ENCODE data around the gene ALCAM.
A peak's percentile ranks its signal among the peaks of the same experiment; 100 is the strongest.

The ALCAM gene

DNA sequence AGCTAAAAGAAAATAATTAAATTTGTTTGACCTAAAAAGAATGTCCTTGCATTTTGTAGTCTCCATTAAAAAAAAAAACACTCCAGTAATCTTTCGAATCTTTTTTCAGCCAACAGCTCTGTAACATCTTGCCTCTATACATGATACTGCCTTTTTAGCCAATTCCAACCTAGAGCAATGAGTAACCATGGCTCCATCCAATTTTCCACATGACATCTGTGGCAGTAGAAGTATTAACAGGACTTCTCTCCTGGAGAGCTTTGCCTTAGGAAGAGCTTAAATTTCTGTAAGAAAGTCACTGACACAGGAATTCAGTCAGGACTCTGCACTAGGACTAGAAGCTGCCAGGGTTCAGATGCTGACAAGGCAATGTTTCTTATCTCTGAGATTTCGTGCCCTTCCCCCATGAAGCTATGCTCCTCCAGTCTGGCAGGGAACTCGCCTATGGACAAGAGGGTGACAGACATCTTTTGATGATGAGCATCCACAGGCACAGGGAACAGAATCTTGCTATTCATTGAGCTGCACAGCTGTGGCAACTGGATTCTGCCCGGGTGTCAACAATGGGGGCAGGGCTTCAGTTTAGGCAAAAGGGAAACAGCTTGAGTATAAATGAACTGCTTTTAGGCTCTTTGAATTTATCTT, 81.8 kb downstream of the ALCAM start:
- H3K4me3 ChIP-seq (ENCODE audit: low read depth, low read length) = no peak overlapping the region
- TF ChIP-seq, protein P1, sequence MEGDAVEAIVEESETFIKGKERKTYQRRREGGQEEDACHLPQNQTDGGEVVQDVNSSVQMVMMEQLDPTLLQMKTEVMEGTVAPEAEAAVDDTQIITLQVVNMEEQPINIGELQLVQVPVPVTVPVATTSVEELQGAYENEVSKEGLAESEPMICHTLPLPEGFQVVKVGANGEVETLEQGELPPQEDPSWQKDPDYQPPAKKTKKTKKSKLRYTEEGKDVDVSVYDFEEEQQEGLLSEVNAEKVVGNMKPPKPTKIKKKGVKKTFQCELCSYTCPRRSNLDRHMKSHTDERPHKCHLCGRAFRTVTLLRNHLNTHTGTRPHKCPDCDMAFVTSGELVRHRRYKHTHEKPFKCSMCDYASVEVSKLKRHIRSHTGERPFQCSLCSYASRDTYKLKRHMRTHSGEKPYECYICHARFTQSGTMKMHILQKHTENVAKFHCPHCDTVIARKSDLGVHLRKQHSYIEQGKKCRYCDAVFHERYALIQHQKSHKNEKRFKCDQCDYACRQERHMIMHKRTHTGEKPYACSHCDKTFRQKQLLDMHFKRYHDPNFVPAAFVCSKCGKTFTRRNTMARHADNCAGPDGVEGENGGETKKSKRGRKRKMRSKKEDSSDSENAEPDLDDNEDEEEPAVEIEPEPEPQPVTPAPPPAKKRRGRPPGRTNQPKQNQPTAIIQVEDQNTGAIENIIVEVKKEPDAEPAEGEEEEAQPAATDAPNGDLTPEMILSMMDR (IDR thresholded peaks at IDR 0.05; ENCODE audit: low read depth, low read length) = no peak
- in situ Hi-C loops (cut with HindIII; ENCODE audit: low sequenced_read_pairs) = no loop called here
- DNase-seq (ENCODE audit: low read depth, low spot score) = peak; percentile 33

DNA sequence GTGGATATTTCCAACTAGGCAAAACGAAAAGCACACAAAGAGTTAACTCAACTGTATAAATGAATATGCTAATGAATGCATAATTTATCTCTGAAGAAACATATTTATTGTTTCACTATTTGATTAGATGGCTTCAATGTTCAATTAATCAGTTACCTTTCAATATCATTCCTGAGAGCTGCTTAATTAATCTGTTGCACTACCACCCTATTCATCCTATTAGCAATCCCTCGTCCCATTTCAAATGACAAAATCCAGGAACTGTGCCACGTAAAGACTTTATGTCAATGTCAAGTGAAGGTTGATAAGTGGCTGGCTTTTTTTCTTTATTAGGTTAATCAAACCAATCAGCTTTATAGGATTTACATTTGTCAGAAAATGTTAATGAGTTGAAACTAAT, 82.7 kb downstream of the ALCAM start:
- DNase-seq (ENCODE audit: low read depth, low spot score) = no peak
- in situ Hi-C loops (cut with HindIII; ENCODE audit: low sequenced_read_pairs) = no loop called here
- H3K4me3 ChIP-seq (ENCODE audit: low read depth, low read length) = no peak overlapping the region
- TF ChIP-seq, protein P1 (IDR thresholded peaks at IDR 0.05; ENCODE audit: low read depth, low read length) = no peak

DNA sequence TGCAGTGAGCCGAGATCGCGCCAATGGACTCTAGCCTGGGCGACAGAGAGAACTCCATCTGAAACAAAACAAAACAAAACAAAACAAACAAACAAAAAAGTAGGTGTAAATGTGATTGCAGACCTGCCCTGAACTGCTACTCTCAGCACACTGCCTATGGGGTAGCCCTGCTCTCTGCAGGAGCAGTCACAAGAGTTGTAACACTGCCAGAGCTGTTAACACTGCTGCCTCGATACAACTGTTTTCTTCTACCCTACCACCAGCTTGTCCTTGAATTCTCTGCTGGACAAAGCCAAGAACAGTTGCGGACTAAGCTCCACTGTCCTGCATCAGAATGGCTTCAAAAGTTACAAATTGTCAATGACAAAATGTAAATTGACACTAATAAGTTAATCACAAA, 89.3 kb downstream of the ALCAM start:
- in situ Hi-C loops (cut with HindIII; ENCODE audit: low sequenced_read_pairs) = no loop called here
- TF ChIP-seq, protein P1 (IDR thresholded peaks at IDR 0.05; ENCODE audit: low read depth, low read length) = no peak
- DNase-seq (ENCODE audit: low read depth, low spot score) = no peak
- no peak overlapping the region for H3K4me3 ChIP-seq (ENCODE audit: low read depth, low read length)

GRCh38 chr3:105458518-105459215, 92.0 kb downstream of the ALCAM start:
- no peak overlapping the region for H3K4me3 ChIP-seq (ENCODE audit: low read depth, low read length)
- in situ Hi-C loops (cut with HindIII; ENCODE audit: low sequenced_read_pairs) = no loop called here
- DNase-seq (ENCODE audit: low read depth, low spot score) = peak; percentile 45
- TF ChIP-seq, protein P1 (IDR thresholded peaks at IDR 0.05; ENCODE audit: low read depth, low read length) = no peak

- in situ Hi-C loops (cut with HindIII; ENCODE audit: low sequenced_read_pairs) = no loop called here
- TF ChIP-seq, protein P1 (IDR thresholded peaks at IDR 0.05; ENCODE audit: low read depth, low read length) = no peak
- DNase-seq (ENCODE audit: low read depth, low spot score) = no peak
- H3K4me3 ChIP-seq (ENCODE audit: low read depth, low read length) = no peak overlapping the region
These were observed 93.0 kb downstream of the ALCAM start for GRCh38 chr3:105459566-105460290.

DNA sequence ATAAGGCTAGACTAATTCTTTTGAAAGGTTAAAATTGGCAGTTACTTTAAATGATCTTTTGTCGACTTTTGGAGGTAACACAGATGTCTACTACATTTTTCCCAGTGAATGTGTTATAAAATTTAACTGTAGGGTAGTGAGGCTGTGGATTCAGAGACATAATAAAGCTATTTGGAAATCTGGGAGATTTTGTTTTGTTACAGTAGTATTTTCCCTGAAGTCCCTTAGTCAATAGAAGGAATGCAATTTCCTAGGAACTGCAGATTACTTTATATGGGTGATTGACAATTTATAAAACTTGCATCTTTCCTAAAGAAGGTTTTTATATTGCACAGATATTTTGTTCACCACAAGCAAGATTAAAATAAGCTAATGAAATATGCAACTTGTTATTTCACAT, 96.9 kb downstream of the ALCAM start:
- in situ Hi-C loops (cut with HindIII; ENCODE audit: low sequenced_read_pairs) = no loop called here
- TF ChIP-seq, protein P1 (IDR thresholded peaks at IDR 0.05; ENCODE audit: low read depth, low read length) = no peak
- no peak overlapping the region for H3K4me3 ChIP-seq (ENCODE audit: low read depth, low read length)
- no peak for DNase-seq (ENCODE audit: low read depth, low spot score)

Data from astrocyte of the spinal cord (primary cell).